ENCODE data around the gene TAF5L.
"Not testable (repeated sequence)": the region's sequence is repeated elsewhere in the genome, so short reads cannot be mapped to it uniquely, and the experiment has no call there.

The TAF5L gene

DNA sequence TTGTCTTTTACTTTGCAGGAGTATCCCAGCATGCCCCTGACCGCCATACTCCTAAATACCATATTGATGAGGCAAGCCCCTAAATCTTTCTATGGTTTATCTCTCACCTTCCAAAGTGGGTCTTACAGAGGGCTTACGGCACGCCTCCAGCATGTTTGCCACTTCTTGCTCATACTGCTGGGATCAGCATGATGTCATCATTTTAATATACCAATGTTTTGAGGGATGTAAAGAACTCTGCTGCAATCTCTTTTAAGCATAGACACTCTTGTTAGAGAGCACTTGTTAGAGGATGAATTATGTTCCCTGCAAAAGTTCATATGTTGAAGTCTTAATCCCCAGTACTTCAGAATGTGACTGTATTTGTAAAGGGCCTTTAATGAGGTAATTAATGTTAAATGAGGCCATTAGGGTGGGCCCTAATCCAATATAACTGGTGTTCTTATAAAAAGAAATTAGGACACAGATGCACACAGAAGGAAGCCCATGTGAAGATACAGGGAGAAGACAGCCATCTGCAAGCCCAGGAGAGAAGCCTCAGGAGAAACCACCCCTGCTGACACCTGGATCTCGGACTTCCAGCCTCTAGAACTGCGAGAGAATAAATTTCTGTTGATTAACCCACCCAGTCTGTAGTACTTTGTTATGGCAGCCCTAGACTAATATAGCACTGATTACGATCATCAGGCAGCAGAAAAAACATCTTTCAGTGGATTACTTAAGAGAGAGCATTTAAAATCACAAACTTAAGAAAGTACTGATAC is 51.1 kb downstream of the TAF5L start:
- ATAC-seq (no peak), DNase-seq (no peak)
- no peaks in the 10 kb centered on the region for H3K4me1 Mint-ChIP-seq
- H3K9me3 Mint-ChIP-seq, result no peaks in the 10 kb centered on the region
- peaks cover 25% of the 10 kb centered on the region for H3K27me3 Mint-ChIP-seq
- no peak overlapping the region for H3K4me3 Mint-ChIP-seq
- H3K27ac Mint-ChIP-seq, result no peak overlapping the region

DNA sequence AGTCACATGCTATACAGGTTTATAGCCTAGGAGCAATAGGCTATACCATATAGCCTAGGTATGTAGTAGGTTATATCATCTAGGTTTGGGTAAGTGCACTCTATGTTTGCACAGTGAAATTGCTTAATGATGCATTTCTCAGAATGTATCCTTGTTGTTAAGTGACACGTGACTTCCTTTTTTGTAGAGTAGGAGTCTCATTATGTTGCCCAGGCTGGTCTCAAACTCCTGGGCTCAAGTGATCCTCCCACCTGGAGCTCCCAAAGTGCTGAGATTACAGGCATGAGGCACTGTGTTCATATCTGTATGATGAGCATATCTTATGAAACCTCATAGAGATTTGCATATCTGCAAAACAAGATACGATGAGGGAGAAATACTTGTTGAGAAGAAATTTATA is 53.6 kb downstream of the TAF5L start:
- no peak for ATAC-seq
- no peak for DNase-seq
- Mint-ChIP-seq H3K27ac (no peak overlapping the region), H3K27me3 (no peaks in the 10 kb centered on the region), H3K4me3 (no peak overlapping the region), H3K9me3 (no peaks in the 10 kb centered on the region), H3K4me1 (no peaks in the 10 kb centered on the region)

DNA sequence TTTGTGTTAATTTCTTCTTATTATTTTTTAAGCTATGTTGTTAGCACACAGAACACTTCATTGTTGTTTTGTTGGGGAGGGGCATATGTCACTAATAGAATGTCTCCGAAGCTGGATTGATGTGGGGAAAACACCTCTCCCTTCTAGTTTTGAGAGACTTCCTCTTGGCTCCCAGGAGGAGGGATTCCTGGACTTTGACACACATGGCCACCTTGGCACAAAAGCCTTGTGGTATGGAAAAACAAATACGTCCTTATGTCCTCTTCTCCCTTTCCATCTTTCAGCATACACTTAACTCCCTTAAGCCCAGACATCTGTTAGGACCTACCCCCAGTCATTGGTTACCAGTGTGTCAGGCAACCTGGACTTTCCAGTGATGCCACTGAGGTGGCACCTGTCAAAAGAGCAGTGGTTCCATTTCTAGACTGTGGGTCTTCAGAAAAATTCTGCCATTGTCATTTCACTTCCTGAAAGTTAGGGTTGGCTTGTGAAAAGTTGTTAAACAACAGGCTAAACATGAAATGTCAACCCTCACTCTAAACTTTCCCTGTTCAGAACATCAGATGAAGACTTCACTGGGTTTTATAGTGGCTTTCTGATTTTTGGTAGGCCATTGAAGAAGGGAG is 54.9 kb downstream of the TAF5L start:
- no peak for ATAC-seq
- Mint-ChIP-seq H3K4me3 (no peak overlapping the region), H3K9me3 (no peaks in the 10 kb centered on the region), H3K27ac (no peak overlapping the region), H3K27me3 (no peaks in the 10 kb centered on the region), H3K4me1 (no peaks in the 10 kb centered on the region)
- no peak for DNase-seq

DNA sequence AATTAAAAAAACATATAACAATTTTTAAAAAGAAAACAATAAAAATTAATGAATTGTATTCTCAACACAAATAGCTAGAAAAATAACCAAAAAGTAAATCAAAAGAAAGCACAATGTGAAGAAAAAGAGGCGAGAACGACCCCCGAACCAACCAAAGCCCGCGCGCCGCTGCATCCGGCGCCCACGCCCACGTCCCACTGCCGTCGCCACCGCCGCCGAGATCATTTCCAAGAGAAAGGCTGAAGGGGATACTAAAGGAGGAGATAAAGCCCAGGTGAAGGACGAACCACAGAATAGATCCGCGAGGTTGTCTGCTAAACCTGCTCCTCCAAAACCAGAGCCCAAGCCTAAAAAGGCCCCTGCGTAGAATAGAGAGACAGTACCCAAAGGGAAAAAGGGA is 55.6 kb downstream of the TAF5L start:
- DNase-seq, result no peak
- Mint-ChIP-seq H3K9me3 (no peaks in the 10 kb centered on the region), H3K27ac (no peak overlapping the region), H3K4me1 (no peaks in the 10 kb centered on the region), H3K27me3 (no peaks in the 10 kb centered on the region), H3K4me3 (no peak overlapping the region)
- ATAC-seq, result no peak

DNA sequence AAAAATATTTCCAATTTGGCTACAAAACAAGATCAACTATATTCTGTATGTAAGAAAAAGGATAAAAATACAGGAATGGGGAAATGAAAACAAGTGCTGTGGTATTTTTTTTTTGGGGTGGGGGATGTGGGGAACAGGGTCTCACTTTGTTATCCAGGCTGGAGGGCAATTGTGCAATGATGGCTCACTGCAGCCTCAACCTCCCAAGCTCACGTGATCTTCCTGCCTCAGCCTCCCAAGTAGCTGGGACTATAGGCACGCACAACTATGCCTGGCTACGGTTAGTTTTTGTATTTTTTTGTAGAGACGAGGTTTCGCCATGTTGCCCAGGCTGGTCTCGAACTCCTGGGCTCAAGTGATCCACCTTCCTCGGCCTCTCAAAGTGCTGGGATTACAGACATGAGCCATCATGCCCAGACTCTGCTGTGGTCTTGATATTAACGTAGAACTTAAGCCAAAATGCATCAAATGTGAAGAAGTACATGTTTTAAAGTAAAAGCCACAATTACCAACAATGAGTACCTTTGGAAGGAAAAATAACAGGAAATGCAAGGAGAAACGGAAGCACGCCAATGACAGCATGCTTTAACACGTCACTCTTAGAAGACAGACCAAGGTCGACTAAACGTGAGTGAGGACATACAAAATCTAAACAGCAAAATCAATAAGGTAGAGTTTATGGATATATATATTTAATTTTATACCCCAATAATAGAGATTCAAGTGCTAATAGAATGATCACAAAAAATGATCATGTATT is 58.6 kb downstream of the TAF5L start:
- DNase-seq (no peak), ATAC-seq (no peak)
- H3K4me3 Mint-ChIP-seq, result no peak overlapping the region
- no peaks in the 10 kb centered on the region for H3K27me3 Mint-ChIP-seq
- H3K9me3 Mint-ChIP-seq, result no peaks in the 10 kb centered on the region
- no peaks in the 10 kb centered on the region for H3K4me1 Mint-ChIP-seq
- no peak overlapping the region for H3K27ac Mint-ChIP-seq

DNA sequence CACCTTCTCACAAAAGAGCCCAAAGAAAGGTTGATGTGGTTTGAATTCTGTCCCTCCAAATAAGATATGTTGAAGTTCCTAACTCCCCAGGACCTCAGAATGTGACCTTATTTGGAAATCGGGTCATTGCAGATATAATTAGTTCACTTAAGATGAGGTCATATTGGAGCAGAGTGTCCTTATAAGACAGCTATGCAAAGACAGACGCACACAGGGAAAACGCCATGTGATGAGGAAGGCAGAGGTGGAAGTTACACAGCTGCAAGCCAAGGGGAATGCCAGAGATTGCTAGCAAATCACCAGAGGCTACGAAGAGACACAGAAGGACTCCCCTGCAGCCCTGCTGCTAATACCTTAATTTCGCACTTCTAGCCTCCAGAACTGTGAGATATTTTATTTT is 62.2 kb downstream of the TAF5L start:
- H3K27me3 Mint-ChIP-seq, result no peaks in the 10 kb centered on the region
- no peaks in the 10 kb centered on the region for H3K9me3 Mint-ChIP-seq
- H3K4me1 Mint-ChIP-seq, result peaks cover 8% of the 10 kb centered on the region
- H3K4me3 Mint-ChIP-seq, result no peak overlapping the region
- no peak for DNase-seq
- no peak for ATAC-seq
- no peak overlapping the region for H3K27ac Mint-ChIP-seq

DNA sequence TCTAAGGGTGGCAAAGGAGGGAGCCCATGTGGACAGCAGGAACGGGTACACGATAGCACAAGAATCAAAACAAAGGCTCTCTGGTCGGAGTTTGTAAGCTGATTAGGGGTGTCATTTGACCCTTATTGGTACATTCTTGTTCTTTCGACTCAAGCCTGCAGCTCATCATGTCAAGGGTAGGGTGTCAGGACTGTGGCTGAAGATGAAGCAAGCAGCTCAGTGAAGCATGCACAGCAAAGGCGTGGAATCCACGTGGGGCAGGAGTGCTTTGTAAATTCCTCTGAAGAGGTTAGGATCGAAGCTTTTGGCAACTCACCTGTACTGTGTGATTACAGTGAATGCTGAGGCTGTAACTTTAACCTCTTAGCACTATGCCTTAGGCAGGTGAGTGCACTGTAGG is 62.7 kb downstream of the TAF5L start:
- Mint-ChIP-seq H3K9me3 (no peaks in the 10 kb centered on the region), H3K4me3 (no peak overlapping the region), H3K27ac (no peak overlapping the region), H3K4me1 (peaks cover 8% of the 10 kb centered on the region), H3K27me3 (no peaks in the 10 kb centered on the region)
- DNase-seq (no peak), ATAC-seq (no peak)

DNA sequence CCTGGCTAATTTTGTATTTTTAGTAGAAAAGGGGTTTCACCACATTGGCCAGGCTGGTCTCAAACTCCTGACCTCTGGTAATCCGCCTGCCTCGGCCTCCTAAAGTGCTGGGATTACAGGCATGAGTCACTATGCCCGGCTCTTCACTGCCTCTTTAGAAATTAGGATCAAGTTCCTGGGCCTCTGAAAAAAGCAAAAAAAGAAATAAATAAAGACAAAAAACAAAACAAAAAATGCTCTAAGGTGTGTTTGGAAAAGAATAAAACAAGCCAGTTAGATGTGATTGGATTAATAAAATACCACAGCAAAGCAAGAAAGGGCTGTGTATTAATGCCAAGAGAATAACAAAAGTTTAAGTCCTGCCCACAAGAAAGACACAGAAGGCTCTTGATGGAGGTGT is 63.2 kb downstream of the TAF5L start:
- no peaks in the 10 kb centered on the region for H3K9me3 Mint-ChIP-seq
- H3K27me3 Mint-ChIP-seq, result no peaks in the 10 kb centered on the region
- DNase-seq (no peak), ATAC-seq (no peak)
- H3K4me1 Mint-ChIP-seq, result peaks cover 8% of the 10 kb centered on the region
- H3K4me3 Mint-ChIP-seq, result no peak overlapping the region
- H3K27ac Mint-ChIP-seq, result no peak overlapping the region

DNA sequence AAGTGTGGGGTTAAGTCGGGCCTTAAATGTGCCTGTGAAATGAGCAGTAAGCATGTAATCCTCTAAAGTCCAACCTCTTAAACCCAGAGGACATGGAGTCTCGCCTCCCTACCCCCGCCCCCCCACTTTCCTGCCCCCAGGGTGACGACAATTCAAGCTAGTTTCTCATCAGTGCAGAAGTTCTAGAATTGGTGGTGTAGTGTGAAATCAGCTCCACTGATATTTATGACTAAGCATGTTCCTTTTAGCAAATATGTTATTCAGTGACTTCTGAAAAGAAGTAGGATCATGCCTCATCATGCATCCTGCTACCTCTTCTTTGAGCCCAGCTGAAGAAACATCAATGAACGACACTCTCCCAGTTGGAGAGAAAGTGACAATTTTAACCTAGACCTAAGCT is 64.8 kb downstream of the TAF5L start:
- Mint-ChIP-seq H3K4me3 (no peak overlapping the region), H3K4me1 (peaks cover 21% of the 10 kb centered on the region), H3K27ac (no peak overlapping the region), H3K9me3 (no peaks in the 10 kb centered on the region), H3K27me3 (no peaks in the 10 kb centered on the region)
- DNase-seq, result no peak
- no peak for ATAC-seq

DNA sequence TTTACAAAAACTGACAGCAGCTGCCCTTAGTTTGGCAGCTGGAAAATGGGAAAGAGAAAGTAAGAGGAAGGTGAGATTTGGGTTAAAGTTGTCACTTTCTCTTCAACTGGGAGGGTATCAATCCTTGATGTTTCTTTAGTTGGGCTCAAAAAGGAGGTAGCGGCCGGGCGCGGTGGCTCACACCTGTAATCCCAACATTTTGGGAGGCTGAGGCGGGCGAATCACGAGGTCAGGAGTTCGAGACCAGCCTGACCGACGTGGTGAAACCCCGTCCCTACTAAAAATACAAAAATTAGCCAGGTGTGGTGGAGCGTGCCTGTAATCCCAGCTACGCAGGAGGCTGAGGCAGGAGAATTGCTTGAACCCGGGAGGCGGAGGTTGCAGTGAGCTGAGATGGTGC is 65.8 kb downstream of the TAF5L start:
- H3K4me1 Mint-ChIP-seq, result peaks cover 29% of the 10 kb centered on the region
- not testable (repeated sequence) for ATAC-seq, H3K27ac Mint-ChIP-seq, DNase-seq, H3K9me3 Mint-ChIP-seq, H3K4me3 Mint-ChIP-seq, H3K27me3 Mint-ChIP-seq

DNA sequence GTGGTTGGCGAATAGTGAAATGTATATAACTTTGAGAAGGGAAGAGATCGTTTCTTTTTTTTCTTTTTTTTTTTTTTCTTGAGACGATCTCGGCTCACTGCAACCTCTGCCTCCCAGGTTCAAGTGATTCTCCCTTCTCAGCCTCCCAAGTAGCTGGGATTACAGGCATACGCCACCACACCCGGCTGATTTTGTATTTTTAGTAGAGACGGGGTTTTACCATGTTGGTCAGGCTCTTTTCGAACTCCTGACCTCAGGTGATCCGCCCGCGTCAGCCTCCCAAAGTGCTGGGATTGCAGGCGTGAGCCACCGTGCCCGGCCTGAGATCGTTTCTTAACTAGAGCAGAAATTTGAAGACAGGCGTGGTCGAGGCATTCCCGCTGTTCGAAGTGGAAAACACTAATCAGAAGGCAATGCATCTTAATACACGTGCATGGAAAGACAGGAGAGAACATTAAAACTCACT is 66.6 kb downstream of the TAF5L start:
- not testable (repeated sequence) for DNase-seq, ATAC-seq, H3K9me3 Mint-ChIP-seq, H3K27me3 Mint-ChIP-seq
- Mint-ChIP-seq H3K27ac (peak overlapping the region in 1 of 2 donors; percentile 89), H3K4me3 (peak overlapping the region; percentile 91 to 92), H3K4me1 (peaks cover 36% of the 10 kb centered on the region)

DNA sequence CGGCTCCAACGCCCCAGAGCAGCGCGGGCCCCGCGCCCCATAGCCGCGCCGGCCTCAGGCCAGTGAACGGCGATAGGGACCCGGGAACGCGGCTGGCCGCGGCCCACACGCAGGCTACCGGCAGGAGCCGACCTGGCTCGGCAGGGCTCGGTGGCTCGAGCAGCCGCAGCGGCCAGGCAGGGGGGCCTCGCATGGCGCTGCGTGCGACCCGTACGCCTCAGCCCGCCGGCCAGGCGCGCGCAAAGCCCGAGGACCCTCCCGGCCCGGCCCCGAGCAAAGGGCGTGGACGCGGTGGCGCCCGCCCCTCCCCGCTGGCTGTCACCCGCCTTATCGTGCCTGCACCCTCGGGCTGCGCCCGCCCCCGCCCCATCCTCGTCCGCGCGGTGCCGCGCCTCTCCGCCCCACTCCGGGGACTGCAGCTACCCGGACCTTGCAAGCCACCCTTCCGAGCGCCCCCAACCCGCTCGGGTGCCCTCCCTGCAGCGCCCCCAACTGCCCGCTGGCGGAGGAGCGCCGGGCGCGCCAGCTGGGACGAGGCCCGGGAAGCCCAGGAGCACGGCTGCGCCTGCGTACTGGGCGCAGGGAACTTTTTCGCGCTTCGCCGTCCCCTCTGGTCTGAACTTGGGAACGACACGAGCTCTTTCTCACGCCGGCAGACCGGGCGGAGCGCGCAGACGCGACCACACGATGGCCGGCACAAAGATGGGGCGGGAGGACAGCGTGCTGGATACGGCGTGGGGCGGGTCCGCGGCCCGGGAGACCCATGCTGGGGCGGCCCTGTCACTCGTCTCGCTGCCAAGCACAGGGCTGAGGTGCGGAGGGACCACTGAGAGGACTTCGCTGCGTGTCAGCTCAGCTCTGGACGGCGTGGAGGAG is 67.2 kb downstream of the TAF5L start, which contains the start of gene ABCB10:
Gene ABCB10 (minus strand): TSS at position 248 of the 876 bp plus-strand sequence. CDS start 55 bp downstream, at position 193.
- peak within 1 kb of the TSS; percentile 91 to 92 for H3K4me3 Mint-ChIP-seq
- no peaks in the 10 kb centered on the region for H3K27me3 Mint-ChIP-seq
- H3K4me1 Mint-ChIP-seq, result peaks cover 36% of the 10 kb centered on the region
- H3K27ac Mint-ChIP-seq, result peak within 1 kb of the TSS; percentile 88 to 89
- ATAC-seq (peak; percentile 92), DNase-seq (peak; percentile 93 to 95)
- H3K9me3 Mint-ChIP-seq, result no peaks in the 10 kb centered on the region

DNA sequence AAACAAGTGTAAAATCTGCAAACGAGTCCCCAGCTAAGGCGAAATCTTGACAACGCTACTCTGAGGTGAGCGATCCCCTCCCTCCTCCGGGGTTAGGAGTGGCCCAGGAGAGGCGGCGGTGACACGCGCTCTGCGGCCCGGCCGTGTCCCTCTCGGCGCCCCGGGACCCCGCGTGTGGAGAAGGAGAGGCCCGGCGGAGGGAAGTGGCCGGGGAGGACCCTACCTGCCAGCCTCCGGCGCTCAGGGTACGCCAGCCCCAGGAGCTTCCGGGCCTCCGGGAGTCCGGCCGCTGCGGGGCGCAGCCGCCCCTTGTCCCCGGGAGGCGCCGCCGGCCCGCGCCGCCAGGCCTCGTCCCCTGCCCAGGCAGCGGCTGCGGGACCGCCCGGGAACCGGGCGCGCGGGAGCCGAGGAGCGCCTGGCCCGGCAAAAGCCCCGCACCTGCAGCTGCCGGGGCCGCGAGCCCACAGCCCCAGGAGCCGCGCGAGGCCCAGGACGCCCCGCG is 68.0 kb downstream of the TAF5L start:
- Mint-ChIP-seq H3K4me1 (peaks cover 41% of the 10 kb centered on the region), H3K4me3 (peak overlapping the region; percentile 87 to 90), H3K27ac (peak overlapping the region; percentile 80 to 89), H3K9me3 (no peaks in the 10 kb centered on the region), H3K27me3 (no peaks in the 10 kb centered on the region)
- ATAC-seq, result peak; percentile 36
- peak; percentile 53 to 57 for DNase-seq

DNA sequence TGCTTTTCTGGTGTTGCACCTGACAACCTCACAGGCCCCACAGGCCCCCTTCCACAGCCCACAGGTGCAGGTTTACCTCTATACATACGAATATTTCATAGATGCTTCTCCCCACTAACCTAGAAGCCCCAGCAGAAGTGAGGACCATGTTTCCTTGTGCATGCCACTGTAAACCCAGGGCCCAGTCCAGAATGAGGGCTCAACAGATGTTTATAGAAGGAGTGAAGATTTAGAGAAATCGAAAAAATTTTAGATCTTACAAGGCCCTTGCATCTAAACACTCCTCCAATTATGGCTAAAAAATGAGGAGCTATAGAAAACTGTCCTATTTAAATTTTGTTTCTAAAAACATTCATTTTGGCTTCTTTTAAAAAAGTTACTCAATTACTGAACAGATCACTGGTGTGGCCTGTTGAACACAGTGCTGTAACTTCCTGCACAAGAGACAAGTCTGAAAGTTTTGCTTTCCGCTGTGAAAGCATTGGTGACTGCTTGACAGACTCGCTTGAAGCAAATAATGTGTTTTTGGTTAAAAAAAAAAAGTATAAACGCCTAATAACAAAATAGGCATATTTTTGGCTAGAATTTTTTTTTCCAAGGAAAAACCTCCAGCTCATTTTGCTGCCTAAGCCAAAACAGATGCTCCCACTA is 68.6 kb downstream of the TAF5L start:
- no peak for ATAC-seq
- Mint-ChIP-seq H3K27me3 (no peaks in the 10 kb centered on the region), H3K4me1 (peaks cover 47% of the 10 kb centered on the region), H3K9me3 (no peaks in the 10 kb centered on the region), H3K4me3 (peak overlapping the region; percentile 87 to 90), H3K27ac (peak overlapping the region; percentile 75 to 80)
- DNase-seq, result no peak

All from stimulated activated naive CD8-positive, alpha-beta T cell treated with anti-CD3 and anti-CD28 coated beads, Interleukin-15, amount 100 ng/mL, for 72 hours (primary cell).